Measurements from ENCODE around the gene ABCA13.

The ABCA13 gene

GRCh38 chr7:48250441-48250951, 79.2 kb downstream of the ABCA13 start:
- no peak for DNase-seq

GRCh38 chr7:48251766-48252165, 80.5 kb downstream of the ABCA13 start:
- DNase-seq = no peak

DNA sequence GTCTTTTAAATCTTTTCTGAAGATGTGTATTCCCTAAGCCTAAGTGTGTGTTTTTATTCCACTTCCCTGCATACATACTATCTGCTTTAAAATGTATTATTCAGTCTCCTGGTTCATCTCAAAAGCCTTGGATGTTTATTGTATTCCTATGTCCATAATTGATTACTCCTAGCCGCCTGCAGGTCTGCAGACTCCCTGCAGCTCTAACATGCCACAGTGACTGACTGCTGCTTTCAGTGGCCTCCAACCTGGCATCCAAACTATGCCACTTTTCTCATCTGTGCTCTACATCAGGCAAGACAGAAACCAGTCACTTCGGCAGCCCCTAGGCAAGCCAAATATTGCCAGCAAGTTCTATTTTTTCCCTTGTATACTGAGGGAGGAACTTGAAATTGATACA, 81.7 kb downstream of the ABCA13 start:
- no peak for DNase-seq

GRCh38 chr7:48255046-48255445, 83.8 kb downstream of the ABCA13 start:
- DNase-seq = peak; percentile 21

DNA sequence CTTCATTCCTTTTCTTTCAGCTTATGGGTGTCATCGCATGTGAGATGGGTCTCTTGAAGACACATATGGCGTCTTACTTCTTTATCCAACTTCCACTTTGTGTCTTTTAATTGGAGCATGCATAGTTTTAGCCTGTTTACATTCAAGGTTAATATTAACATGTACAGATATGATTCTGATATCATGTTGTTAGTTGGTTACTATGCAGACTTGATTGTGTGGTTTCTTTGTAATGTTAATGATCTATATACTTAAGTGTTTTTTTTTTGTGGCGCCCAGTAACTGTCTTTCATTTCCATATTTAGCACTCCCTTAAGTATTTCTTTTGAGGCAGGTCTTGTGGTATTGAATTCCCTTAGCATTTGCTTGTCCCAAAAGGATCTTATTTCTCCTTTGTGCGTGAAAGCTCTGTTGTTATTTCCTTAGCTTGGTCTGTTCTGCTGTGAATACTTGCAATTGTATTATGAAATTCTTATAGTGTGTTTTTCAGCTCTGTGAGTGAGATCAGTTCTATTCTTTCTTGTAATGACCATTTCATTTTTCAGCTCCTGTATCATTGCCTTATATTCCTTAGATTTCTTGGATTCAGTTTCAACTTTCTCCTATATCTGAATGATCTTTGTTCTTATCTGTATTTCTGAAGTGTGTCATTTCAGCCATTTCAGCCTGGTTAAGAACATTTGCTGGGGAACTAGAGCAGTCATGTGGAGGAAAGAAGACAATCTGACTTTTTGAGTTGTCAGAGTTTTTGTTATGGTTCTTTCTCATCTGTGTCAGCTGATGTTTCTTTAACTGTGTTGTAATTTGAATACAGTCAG, 88.4 kb downstream of the ABCA13 start:
- no peak for DNase-seq

DNA sequence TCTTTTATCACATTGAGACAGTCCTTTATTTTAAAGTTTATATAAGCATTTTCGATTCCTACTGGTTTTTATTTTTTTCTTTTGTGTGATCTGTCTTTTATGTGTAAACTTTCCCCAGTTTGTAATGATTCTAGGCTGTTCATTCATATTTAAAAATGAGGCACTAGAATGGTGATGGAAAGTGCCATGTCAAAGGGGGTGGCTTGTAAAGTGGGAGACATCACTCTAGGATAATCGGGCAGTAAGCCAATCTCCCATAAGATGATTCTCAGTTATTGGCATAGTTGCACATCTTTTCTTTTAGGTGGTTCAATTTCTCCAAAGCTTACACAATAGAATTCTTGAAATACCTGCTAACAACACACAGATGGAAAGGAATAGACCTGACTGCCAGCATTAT, 90.4 kb downstream of the ABCA13 start:
- no peak for DNase-seq

DNA sequence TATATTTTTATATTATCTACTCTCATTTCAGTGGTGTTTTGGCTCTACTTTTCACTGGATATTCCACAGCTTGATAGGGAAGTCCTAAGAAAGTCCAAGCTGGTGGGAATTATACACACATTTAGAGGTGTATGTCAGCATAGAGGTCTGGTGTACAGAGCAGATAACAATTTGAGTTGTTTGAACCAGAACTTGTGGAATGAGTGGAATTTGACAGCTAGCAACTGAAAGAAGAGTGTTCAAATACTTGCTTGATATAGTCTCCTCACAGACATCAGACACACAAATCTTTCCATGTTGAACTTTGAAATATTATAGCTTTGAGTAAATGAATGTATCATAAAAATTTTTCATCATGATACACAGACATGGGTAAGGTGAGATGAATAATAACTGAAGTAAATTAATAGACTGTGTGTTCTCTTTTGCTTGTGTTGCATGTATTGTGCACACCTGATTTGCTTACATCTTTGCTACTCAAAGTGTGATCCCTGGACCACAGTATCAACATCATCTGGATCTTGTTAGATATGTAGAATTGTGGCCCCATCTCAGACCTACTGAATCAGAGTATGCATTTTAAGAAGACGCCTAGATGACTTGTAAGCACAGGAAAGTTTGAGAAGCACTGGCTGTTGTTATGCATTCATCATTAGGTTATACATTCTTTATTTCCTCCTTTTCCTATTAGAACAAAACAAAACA, 91.5 kb downstream of the ABCA13 start:
- DNase-seq = no peak

DNA sequence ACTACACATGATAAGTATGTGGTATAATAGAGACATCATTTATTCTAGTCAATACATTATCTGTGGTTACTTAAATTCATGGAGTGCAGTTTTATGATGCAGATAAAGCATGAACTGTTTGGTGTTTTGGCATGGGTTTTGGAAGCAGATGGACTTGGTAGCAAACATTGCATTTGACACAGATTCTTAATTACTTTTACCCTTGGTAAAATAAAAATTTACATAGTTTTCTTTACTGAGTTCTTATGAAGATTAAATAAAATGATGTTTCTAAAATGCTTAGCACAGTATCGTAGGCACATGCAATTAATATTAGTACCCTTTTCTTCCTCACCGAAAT, 92.0 kb downstream of the ABCA13 start:
- no peak for DNase-seq

GRCh38 chr7:48269066-48269465, 97.8 kb downstream of the ABCA13 start:
- no peak for DNase-seq

- no peak for DNase-seq
Measured at GRCh38 chr7:48274662-48275061, 103.4 kb downstream of the ABCA13 start.

DNA sequence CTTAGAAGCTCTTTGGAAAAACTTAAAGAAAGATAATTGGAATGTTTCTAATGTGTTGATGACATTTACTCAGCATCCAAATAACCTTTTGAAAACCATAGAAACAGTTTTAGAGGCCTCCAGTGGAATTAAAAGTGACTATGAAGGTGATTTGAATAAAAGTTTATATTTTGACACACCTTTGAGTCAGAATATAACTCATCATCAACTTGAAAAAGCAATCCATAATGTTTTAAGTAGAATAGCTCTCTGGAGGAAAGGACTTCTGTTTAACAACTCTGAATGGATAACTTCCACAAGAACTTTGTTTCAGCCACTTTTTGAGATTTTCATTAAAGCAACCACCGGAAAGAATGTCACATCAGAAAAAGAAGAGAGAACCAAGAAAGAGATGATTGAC, 108.2 kb downstream of the ABCA13 start:
- DNase-seq = no peak

GRCh38 chr7:48280100-48280499, 108.8 kb downstream of the ABCA13 start:
- DNase-seq = peak; percentile 12

DNA sequence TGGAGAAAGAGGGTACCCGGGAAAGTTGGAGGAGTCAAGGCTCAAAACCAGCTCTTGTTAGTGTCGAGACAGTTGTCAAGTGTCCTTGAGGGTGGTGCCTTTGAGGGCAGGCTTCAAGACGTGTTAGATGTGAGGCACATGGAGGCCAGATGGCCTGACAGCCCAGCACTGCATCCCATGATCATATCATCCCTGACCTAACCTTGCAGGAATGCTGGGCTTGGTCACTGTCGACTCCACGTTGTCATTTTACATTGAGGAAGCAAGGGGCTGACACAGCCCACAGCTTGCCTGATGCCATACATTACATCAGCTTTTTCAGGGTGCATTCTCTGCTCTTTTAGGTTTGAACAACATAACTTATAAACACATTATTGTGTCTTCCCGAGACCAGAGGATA, 114.1 kb downstream of the ABCA13 start:
- no peak for DNase-seq

GRCh38 chr7:48286836-48287235, 115.6 kb downstream of the ABCA13 start:
- no peak for DNase-seq

DNA sequence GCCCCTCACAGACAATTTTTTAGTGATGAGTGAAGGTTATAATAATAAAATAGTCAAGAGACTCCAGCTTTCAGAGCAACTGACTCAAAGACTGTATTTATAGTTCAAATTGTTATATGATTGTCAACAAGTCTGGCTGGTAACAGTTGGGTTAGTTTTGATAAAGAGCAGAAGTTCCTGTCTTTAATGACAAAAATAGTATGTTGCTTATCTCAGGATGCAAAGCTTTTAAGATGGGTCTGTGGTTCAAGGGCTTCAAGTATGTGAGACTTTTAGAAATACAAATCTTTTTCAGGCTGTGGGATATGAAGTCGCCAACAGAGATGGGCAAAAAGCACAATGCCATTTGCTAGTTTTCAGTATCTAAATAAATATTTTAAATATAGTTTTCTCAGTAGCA, 118.4 kb downstream of the ABCA13 start:
- DNase-seq = no peak

- DNase-seq = no peak
Measured at GRCh38 chr7:48292949-48293348, 121.7 kb downstream of the ABCA13 start.

DNA sequence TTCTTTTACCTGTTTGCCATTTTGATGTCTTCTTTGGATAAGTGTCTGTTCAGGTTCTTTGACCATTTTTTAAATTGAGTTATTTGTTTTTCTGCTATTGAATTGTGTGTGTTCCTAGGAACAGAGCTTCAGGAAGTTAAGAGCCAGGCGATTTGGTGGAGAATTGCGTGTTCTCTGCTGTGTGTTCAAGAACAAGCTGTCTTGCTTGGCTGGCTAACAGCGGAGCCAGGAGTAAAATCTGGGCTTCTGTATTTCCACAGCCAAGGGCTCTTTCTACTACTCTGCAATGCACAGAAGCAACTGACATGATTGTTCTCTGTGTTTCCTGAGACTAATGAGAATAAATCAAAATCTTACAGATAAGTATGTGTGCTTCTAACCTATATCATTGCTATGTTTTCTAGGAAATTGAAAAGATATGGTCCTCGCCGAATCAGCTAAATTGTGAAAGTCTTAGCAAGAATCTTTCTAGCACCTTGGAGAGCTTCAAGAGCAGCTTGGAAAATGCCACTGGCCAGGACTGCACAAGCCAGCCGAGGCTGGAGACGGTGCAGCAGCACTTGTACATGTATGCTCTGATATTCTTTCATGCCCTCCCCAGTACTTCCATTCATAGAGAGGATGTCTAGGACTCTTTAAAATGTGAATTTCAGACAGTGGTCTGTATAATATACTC, 124.2 kb downstream of the ABCA13 start:
- DNase-seq = no peak

GRCh38 chr7:48296966-48297365, 125.7 kb downstream of the ABCA13 start:
- no peak for DNase-seq

GRCh38 chr7:48298779-48299178, 127.5 kb downstream of the ABCA13 start:
- DNase-seq = peak; percentile 52

GRCh38 chr7:48299580-48300169, 128.4 kb downstream of the ABCA13 start:
- DNase-seq = peak; percentile 66

GRCh38 chr7:48300301-48300700, 129.0 kb downstream of the ABCA13 start:
- DNase-seq = no peak

DNA sequence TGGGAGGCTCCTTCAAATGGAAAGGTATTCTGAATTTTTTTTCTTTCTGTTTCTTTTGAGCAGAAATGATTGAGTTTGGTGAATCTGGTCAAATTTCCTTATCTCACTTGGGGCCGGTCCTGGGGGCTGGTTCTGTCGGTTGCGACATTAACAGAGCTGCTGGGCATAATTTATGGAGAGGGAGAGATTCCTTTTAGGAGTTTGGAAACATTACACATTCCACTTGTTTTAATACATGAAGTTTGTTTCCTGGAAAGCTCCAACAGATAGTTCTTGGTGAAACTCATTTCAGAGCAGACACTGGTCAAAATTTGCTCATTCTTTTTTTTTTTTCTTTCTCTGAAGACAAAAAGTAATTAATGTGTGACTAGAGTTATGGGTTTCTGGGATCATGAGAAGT, 129.9 kb downstream of the ABCA13 start:
- no peak for DNase-seq

GRCh38 chr7:48304641-48305040, 133.4 kb downstream of the ABCA13 start:
- DNase-seq = no peak

Measured in stimulated activated CD4-positive, alpha-beta T cell treated with anti-CD3 and anti-CD28 coated beads, Interleukin-15, amount 100 ng/mL, for 24 hours (primary cell).